ENCODE measurements around the gene TEKT5. TPM values are rescaled to one million over a fixed set of nuclear protein-coding genes. Genes with fewer than 3 reads are reported as not detected.

Gene TEKT5
- total and polyA plus RNA-seq, 9 of the 15 experiments (the other 6 are each of a cell fraction or from before 2014, with no cell fraction given) = 0.10 to 0.19 TPM; not detected in 7

DNA sequence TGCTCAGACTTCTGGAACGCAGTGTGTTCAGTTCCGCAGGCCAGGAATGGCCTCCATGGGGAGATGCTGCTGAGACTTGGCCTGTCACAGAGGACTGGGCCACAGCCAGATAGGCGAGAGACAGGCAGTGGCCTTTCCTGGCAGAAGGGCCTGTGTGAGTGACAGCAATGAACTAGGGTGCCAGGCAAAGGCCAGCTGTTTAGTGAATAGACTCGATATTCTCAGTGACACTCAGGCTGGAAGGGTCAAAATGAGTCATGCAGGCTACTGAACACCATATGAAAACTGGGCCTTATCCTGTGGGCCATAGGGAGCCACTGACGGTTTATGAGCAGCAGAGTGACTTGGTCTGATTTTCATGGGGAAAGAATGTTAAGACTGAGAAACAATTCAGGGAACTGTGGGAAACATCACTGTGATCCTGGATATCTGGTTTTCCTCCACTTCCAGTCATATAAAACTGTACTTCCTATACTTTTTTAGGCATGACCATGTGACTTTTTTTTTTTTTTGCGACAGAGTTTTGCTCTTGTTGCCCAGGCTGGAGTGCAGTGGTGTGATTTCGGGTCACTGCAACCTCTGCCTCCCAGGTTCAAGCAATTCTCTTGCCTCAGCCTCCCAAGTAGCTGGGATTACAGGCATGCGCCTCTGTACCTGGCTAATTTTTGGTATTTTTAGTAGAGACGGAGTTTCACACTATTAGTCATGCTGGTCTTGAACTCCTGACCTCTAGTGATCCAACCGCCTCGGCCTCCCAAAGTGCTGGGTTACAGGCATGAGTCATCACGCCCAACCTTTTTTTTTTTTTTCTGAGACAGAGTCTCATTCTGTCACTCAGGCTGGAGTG is 43.7 kb upstream of the TEKT5 start (continued):
- TF ChIP-seq BRD9 (IDR thresholded peaks at IDR 0.05; ENCODE audit: low read depth, partially characterized antibody) = no peak
- TF ChIP-seq ESRRA (IDR thresholded peaks at IDR 0.05; ENCODE audit: borderline replicate concordance, low read depth) = 0 out of 2 replicates have a peak, but pooled peaks have one; percentile 17
- no peak for TF ChIP-seq ZNF143 (CRISPR knock-in tag; IDR thresholded peaks at IDR 0.05)
- TF ChIP-seq MTA2 (IDR thresholded peaks at IDR 0.05; ENCODE audit: low read depth) = 0 out of 2 replicates have a peak, but pooled peaks have one; percentile 15
- no peak for TF ChIP-seq ARNT (IDR thresholded peaks at IDR 0.05)
- TF ChIP-seq SAFB2 (IDR thresholded peaks at IDR 0.05; ENCODE audit: borderline replicate concordance, low read depth, low read length, severe bottlenecking) = no peak
- no peak for TF ChIP-seq RREB1 (CRISPR knock-in tag; IDR thresholded peaks at IDR 0.05)
- TF ChIP-seq SMARCA5 (IDR thresholded peaks at IDR 0.05) = peak; percentile 82; the same call in 1 of the 2 replicates
- TF ChIP-seq COPS2 (conservative IDR thresholded peaks at IDR 0.05) = no peak
- TF ChIP-seq THRA (IDR thresholded peaks at IDR 0.05) = no peak
- TF ChIP-seq EP400 (IDR thresholded peaks at IDR 0.05) = 0 out of 2 replicates have a peak, but pooled peaks have one; percentile 19
- TF ChIP-seq ZNF778 (CRISPR knock-in tag; IDR thresholded peaks at IDR 0.05) = no peak
- no peak for TF ChIP-seq HNRNPL (IDR thresholded peaks at IDR 0.05; ENCODE audit: low read depth, low read length)
- no peak for TF ChIP-seq ZNF41 (CRISPR knock-in tag; conservative IDR thresholded peaks at IDR 0.05)
- no peak for TF ChIP-seq CSDE1 (IDR thresholded peaks at IDR 0.05)
